Hepatocyte (in vitro differentiated cells): ENCODE measurements around the gene DGKI. TPM values are rescaled to one million over a fixed set of nuclear protein-coding genes. Genes with fewer than 3 reads are reported as not detected.

Experiments used
- DNase-seq: peaks from one replicate; pipeline ENCODE4 v3.0.0-alpha.2; 2016; ENCODE audit warnings: low spot score
- H2AFZ ChIP-seq: fragments of 200-600 bp; sonication (generic); 2 replicates; pipeline ENCODE4 v1.6.0; 2016; ENCODE audit warnings: antibody characterized with exemption, mild to moderate bottlenecking
- H3K27ac ChIP-seq: fragments of 200-600 bp; sonication (generic); 2 replicates; pipeline ENCODE4 v1.5.1; 2016; ENCODE audit warnings: mild to moderate bottlenecking
- H3K27me3 ChIP-seq: fragments of 200-600 bp; sonication (generic); 2 replicates; pipeline ENCODE4 v1.6.1; 2016
- H3K36me3 ChIP-seq: fragments of 200-600 bp; sonication (generic); replicated peaks from 2 replicates; pipeline ENCODE4 v1.5.1; 2016; ENCODE audit warnings: low read depth; ENCODE audit not compliant: insufficient read depth
- H3K4me1 ChIP-seq: fragments of 200-600 bp; sonication (generic); 2 replicates; pipeline ENCODE4 v1.5.1; 2016; ENCODE audit warnings: mild to moderate bottlenecking, moderate library complexity; ENCODE audit not compliant: insufficient read depth
- H3K4me2 ChIP-seq: fragments of 200-600 bp; sonication (generic); 2 replicates; pipeline ENCODE4 v1.6.0; 2016
- H3K4me3 ChIP-seq: fragments of 200-600 bp; sonication (generic); 2 replicates; pipeline ENCODE4 v1.5.1; 2016; ENCODE audit warnings: mild to moderate bottlenecking
- H3K79me2 ChIP-seq: fragments of 200-600 bp; sonication (generic); 2 replicates; pipeline ENCODE4 v1.6.0; 2017; ENCODE audit warnings: mild to moderate bottlenecking
- H3K9me2 ChIP-seq: fragments of 200-600 bp; sonication (generic); replicated peaks from 2 replicates; pipeline ENCODE4 v1.6.0; 2017; ENCODE audit warnings: mild to moderate bottlenecking; ENCODE audit not compliant: insufficient read depth
- H3K9me3 ChIP-seq: fragments of 200-600 bp; sonication (generic); 2 replicates; pipeline ENCODE4 v1.5.1; 2016; ENCODE audit warnings: low read depth, mild to moderate bottlenecking
- H4K20me1 ChIP-seq: fragments of 200-600 bp; sonication (generic); 2 replicates; pipeline ENCODE4 v1.6.0; 2016; ENCODE audit warnings: mild to moderate bottlenecking; ENCODE audit not compliant: insufficient read depth, poor library complexity, severe bottlenecking
- CTCF ChIP-seq: fragments of 200-600 bp; sonication (generic); IDR thresholded peaks from 2 replicates; pipeline ENCODE4 v1.5.1; 2016; ENCODE audit warnings: antibody characterized with exemption, mild to moderate bottlenecking; ENCODE audit not compliant: poor library complexity
- EZH2 ChIP-seq: fragments of 200-600 bp; sonication (generic); IDR thresholded peaks from 2 replicates; pipeline ENCODE4 v1.6.1; 2016; ENCODE audit warnings: antibody characterized with exemption, mild to moderate bottlenecking, borderline replicate concordance
- EZH2phosphoT487 ChIP-seq: fragments of 200-600 bp; sonication (generic); IDR thresholded peaks from one replicate; pipeline ENCODE4 v1.6.1; 2018; ENCODE audit warnings: antibody characterized with exemption, mild to moderate bottlenecking, low read depth, moderate library complexity; ENCODE audit not compliant: unreplicated experiment, severe bottlenecking
- WGBS: methylation state at CpG from one replicate; pipeline ENCODE4 v1.1.6; 2016; ENCODE audit warnings: low lambda C conversion rate; ENCODE audit errors: missing lambda C conversion rate; 5-methylcytosine and 5-hydroxymethylcytosine counted together
- polyA plus RNA-seq: library from polyadenylated mRNA; unstranded; fragments of >200 nt; fragmentation: Nextera tagmentation; extraction: Ambion mirVana; gene quantifications from 2 replicates; pipeline ENCODE4 v1.2.1, GENCODE V29; 2016
- total RNA-seq: library from RNA; depleted of rRNA; stranded (reverse); fragments of >200 nt; gene quantifications from 2 replicates; pipeline ENCODE4 v1.2.3, GENCODE V29; 2014

Gene DGKI
- total and polyA plus RNA-seq, 2 experiments from 2014 or later, result 0.47 to 1.8 TPM

GRCh38 chr7:137838706-137839315 lies 8.0 kb downstream of the DGKI start:
- H4K20me1 ChIP-seq, result no peaks in the 10 kb centered on the region
- H3K4me3 ChIP-seq, result no peak overlapping the region
- WGBS, result 79% methylated on average over 7 of the region's 7 CpGs

GRCh38 chr7:137836541-137836940 lies 10.2 kb downstream of the DGKI start:
- TF ChIP-seq EZH2 (no peak), EZH2phosphoT487 (no peak), CTCF (no peak)
- no peak for DNase-seq

More at GRCh38 chr7:137838706-137839315, 8.0 kb downstream of the DGKI start:
- H3K4me2 ChIP-seq, result no peak overlapping the region
- no peak overlapping the region for H2AFZ ChIP-seq
- DNase-seq, result no peak
- no peaks in the 10 kb centered on the region for H3K36me3 ChIP-seq
- no peaks in the 10 kb centered on the region for H3K9me2 ChIP-seq
- TF ChIP-seq CTCF, result no peak
- no peak for TF ChIP-seq EZH2phosphoT487
- no peak for TF ChIP-seq EZH2
- no peaks in the 10 kb centered on the region for H3K9me3 ChIP-seq
- peaks cover 1% of the 10 kb centered on the region for H3K27me3 ChIP-seq
- H3K4me1 ChIP-seq, result no peaks in the 10 kb centered on the region
- H3K27ac ChIP-seq, result no peak overlapping the region
- no peaks in the 10 kb centered on the region for H3K79me2 ChIP-seq

GRCh38 chr7:137836113-137836509 lies 10.7 kb downstream of the DGKI start:
- H3K4me1 ChIP-seq, result no peaks in the 10 kb centered on the region
- TF ChIP-seq CTCF (no peak), EZH2phosphoT487 (no peak), EZH2 (no peak)
- no peaks in the 10 kb centered on the region for H3K9me2 ChIP-seq
- H3K9me3 ChIP-seq, result no peaks in the 10 kb centered on the region
- no peak overlapping the region for H3K4me2 ChIP-seq
- no peaks in the 10 kb centered on the region for H3K27me3 ChIP-seq
- DNase-seq, result no peak
- no peak overlapping the region for H3K4me3 ChIP-seq
- H4K20me1 ChIP-seq, result no peaks in the 10 kb centered on the region
- 94% methylated on average over 3 of the region's 3 CpGs for WGBS
- H2AFZ ChIP-seq, result no peak overlapping the region
- no peaks in the 10 kb centered on the region for H3K36me3 ChIP-seq
- H3K27ac ChIP-seq, result no peak overlapping the region
- no peaks in the 10 kb centered on the region for H3K79me2 ChIP-seq

More at GRCh38 chr7:137836541-137836940, 10.2 kb downstream of the DGKI start:
- Histone ChIP-seq H3K4me1 (no peaks in the 10 kb centered on the region), H3K9me2 (no peaks in the 10 kb centered on the region), H3K9me3 (no peaks in the 10 kb centered on the region), H3K79me2 (no peaks in the 10 kb centered on the region), H3K27ac (no peak overlapping the region), H3K27me3 (no peaks in the 10 kb centered on the region), H3K4me2 (no peak overlapping the region), H4K20me1 (no peaks in the 10 kb centered on the region), H3K36me3 (no peaks in the 10 kb centered on the region), H2AFZ (no peak overlapping the region), H3K4me3 (no peak overlapping the region)
- WGBS, result 92% methylated on average over 1 of the region's 1 CpG
